ENCODE data around the gene MED16. TPM values are rescaled to one million over a fixed set of nuclear protein-coding genes. Genes with fewer than 3 reads are reported as not detected.

Gene MED16
- total and polyA plus RNA-seq, 2 of the 13 experiments (the other 11 are each of a cell fraction or from before 2014, with no cell fraction given): 13.3 to 14.8 TPM

GRCh38 chr19:829129-829758, 63.7 kb downstream of the MED16 start:
- H3K79me2 ChIP-seq (ENCODE audit: insufficient read depth, low read length): no peaks in the 10 kb centered on the region
- H3K4me2 ChIP-seq (ENCODE audit: low read depth, low read length): no peak overlapping the region
- BruUV-seq (replicated peaks): no TSS peak
- DNase-seq (ENCODE audit: low spot score): no peak
- no peaks in the 10 kb centered on the region for H3K9me3 ChIP-seq (ENCODE audit: low read length)
- no peak for FAIRE-seq
- no peaks in the 10 kb centered on the region for H4K20me1 ChIP-seq (ENCODE audit: insufficient read depth, low read length)
- WGBS (ENCODE audit: low lambda C conversion rate): 64% methylated on average over 12 of the region's 18 CpGs
- ATAC-seq: no peak
- in situ Hi-C loops (cut with HindIII; ENCODE audit: extremely low pct_ligation_motif_present, low pct_unique_long_range_greater_than_20kb): no loop called here
- ChIA-PET CTCF (ENCODE audit: low intra/inter-chr PET ratio, low total read pairs) (no interaction called here), POLR2A (no interaction called here)
- no peaks in the 10 kb centered on the region for H3K36me3 ChIP-seq (replicated peaks in 1 of 2; ENCODE audit: control insufficient read depth in 1 of 2, insufficient read depth in 2 of 2, low read length in 2 of 2)
- H3K4me3 ChIP-seq (replicated peaks in 1 of 3; ENCODE audit: insufficient read depth in 1 of 3, low read depth in 2 of 3, low read length in 3 of 3): no peak overlapping the region
- intact Hi-C loops (cut with micrococcal nuclease; ENCODE audit: unreplicated experiment): no loop called here
- H3K27ac ChIP-seq (ENCODE audit: extremely low read length, insufficient read depth, low read length): no peak overlapping the region
- H2AFZ ChIP-seq (ENCODE audit: low read length): no peak overlapping the region
- H3K4me1 ChIP-seq (ENCODE audit: insufficient read depth, low read length): peaks cover 14% of the 10 kb centered on the region
- TF ChIP-seq GATAD2A (CRISPR knock-in tag; IDR thresholded peaks at IDR 0.05) (no peak), ZSCAN22 (CRISPR knock-in tag; IDR thresholded peaks at IDR 0.05) (peak; percentile 96)
- peaks cover 11 to 40% of the 10 kb centered on the region in 2 experiments for H3K27me3 ChIP-seq (ENCODE audit: control insufficient read depth in 1 of 2, insufficient read depth in 2 of 2, low read length in 2 of 2)
- no peak overlapping the region for H3K9ac ChIP-seq (ENCODE audit: insufficient read depth, low read depth, low read length)

DNA sequence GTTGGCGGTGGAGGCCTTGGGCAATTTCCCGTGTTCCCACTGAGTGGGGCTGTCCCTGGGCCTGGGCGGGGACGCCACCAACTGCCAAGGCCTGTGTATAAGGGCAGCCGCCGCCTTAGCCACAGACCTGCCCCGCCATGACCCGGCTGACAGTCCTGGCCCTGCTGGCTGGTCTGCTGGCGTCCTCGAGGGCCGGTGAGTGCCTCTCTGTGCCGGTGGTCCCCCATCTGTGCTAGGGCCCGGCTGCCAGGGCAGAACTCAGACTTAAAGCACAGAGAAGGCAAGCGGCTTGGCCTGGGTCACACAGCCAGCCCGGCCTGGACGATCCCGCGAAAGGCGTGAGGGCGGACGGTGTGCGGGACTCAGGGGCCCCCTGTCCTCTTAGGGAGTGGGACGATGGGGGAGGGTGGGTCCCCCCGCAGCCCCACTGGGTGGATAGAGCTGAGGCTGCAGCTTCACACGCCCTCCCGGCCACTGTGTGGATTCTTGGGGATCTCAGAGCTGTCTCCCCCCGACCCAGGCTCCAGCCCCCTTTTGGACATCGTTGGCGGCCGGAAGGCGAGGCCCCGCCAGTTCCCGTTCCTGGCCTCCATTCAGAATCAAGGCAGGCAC, 65.2 kb downstream of the MED16 start, which contains the start of gene AZU1:
AZU1 (plus strand) TSS at position 128 of the 612 bp plus-strand sequence; CDS start at position 138, 10 bp downstream.
- DNase-seq (ENCODE audit: low spot score) (no peak), FAIRE-seq (no peak), ATAC-seq (no peak; the same call in 1 of the 3 replicates)
- H3K4me3 ChIP-seq (replicated peaks in 1 of 3; ENCODE audit: insufficient read depth in 1 of 3, low read depth in 2 of 3, low read length in 3 of 3): no peak within 1 kb of the TSS
- no TSS peak for BruUV-seq (replicated peaks)
- 54% methylated on average over 13 of the region's 33 CpGs for WGBS (ENCODE audit: low lambda C conversion rate)
- H3K9ac ChIP-seq (ENCODE audit: insufficient read depth, low read depth, low read length): no peak within 1 kb of the TSS
- H4K20me1 ChIP-seq (ENCODE audit: insufficient read depth, low read length): no peaks in the 10 kb centered on the region
- H3K9me3 ChIP-seq (ENCODE audit: low read length): no peaks in the 10 kb centered on the region
- intact Hi-C loops (cut with micrococcal nuclease; ENCODE audit: unreplicated experiment) (no loop called here), in situ Hi-C loops (cut with HindIII; ENCODE audit: extremely low pct_ligation_motif_present, low pct_unique_long_range_greater_than_20kb) (no loop called here)
- CTCF ChIA-PET (ENCODE audit: low intra/inter-chr PET ratio, low total read pairs): no interaction called here
- peaks cover 19% of the 10 kb centered on the region for H3K4me1 ChIP-seq (ENCODE audit: insufficient read depth, low read length)
- no peak within 1 kb of the TSS for H3K4me2 ChIP-seq (ENCODE audit: low read depth, low read length)
- H2AFZ ChIP-seq (ENCODE audit: low read length): no peak within 1 kb of the TSS
- no peaks in the 10 kb centered on the region for H3K79me2 ChIP-seq (ENCODE audit: insufficient read depth, low read length)
- POLR2A ChIA-PET: interaction anchor here (0.6 kb wide), 2 partner anchors 215 to 365 kb away, joined by 3 read pairs; no protein-coding TSS in a partner anchor
- H3K27ac ChIP-seq (ENCODE audit: extremely low read length, insufficient read depth, low read length): no peak within 1 kb of the TSS
- no peaks in the 10 kb centered on the region for H3K36me3 ChIP-seq (replicated peaks in 1 of 2; ENCODE audit: control insufficient read depth in 1 of 2, insufficient read depth in 2 of 2, low read length in 2 of 2)
- TF ChIP-seq ZNF333 (CRISPR knock-in tag; IDR thresholded peaks at IDR 0.05; ENCODE audit: borderline replicate concordance) (no peak), ZMYM3 (CRISPR knock-in tag; IDR thresholded peaks at IDR 0.05) (peak; percentile 39; the same call in 1 of the 2 replicates), ZNF768 (CRISPR knock-in tag; IDR thresholded peaks at IDR 0.05) (peak; percentile 99), ZNF687 (CRISPR knock-in tag; IDR thresholded peaks at IDR 0.05) (peak; percentile 11; the same call in 1 of the 2 replicates)
- H3K27me3 ChIP-seq (ENCODE audit: control insufficient read depth in 1 of 2, insufficient read depth in 2 of 2, low read length in 2 of 2): peaks cover 12 to 45% of the 10 kb centered on the region in 2 experiments
